K562 (cell line): ENCODE results near the gene WRAP53. TPM values are rescaled to one million over a fixed set of nuclear protein-coding genes. Genes with fewer than 3 reads are reported as not detected.

Experiments
- ATAC-seq: fragments of 200-7000 bp; cut with Tn5 transposase; 3 replicates; pipeline ENCODE4 v1.9.1; 2020; ENCODE audit warnings: moderate library complexity
- BruUV-seq: library from RNA; stranded (reverse); fragments of 400-500 nt; replicated peaks from 2 replicates; lab custom pipeline; 2021; lab: Mats Ljungman, UMichigan
- CTCF ChIA-PET: fragments of 300-600 bp; formaldehyde crosslinking; extraction: SDS; loops from one replicate; lab custom pipeline; 2021; ENCODE audit warnings: low intra/inter-chr PET ratio; lab: Yijun Ruan, JAX
- POLR2A ChIA-PET: fragments of 300-600, 350-650 bp; sonication (Branson Sonifier 250); formaldehyde crosslinking; extraction: SDS; loops from one replicate; lab custom pipeline; 2021; ENCODE audit warnings: antibody characterized with exemption, inconsistent platforms; lab: Yijun Ruan, JAX
- DNase-seq, 4 experiments: peaks; one replicate each; pipeline versions ENCODE4 v3.0.0 to v3.0.0-alpha.2; 2011 to 2018; ENCODE audit warnings: low spot score in 3 of 4, mixed read lengths in 3 of 4; ENCODE audit errors: extremely low read depth in 1 of 4
- FAIRE-seq: peaks from 2 replicates; lab custom pipeline; 2011; peaks lifted over from hg19 to GRCh38; lab: Jason Lieb, UNC
- H2AFZ ChIP-seq: 2 replicates; pipeline ENCODE4 v1.6.0; 2011; ENCODE audit warnings: low read depth, low read length, control low read depth, inconsistent platforms
- H3K27ac ChIP-seq: fragments of 200-600 bp; 3 replicates; pipeline ENCODE4 v1.8.0; 2011; ENCODE audit warnings: low read depth, mild to moderate bottlenecking, control low read depth, inconsistent platforms, low read length, moderate library complexity, mixed read lengths; ENCODE audit errors: extremely low read depth
- H3K27me3 ChIP-seq, 2 experiments: fragments of 300-600 bp in 1 of 2; 2 replicates in 1 of 2; 3 replicates in 1 of 2; pipeline versions ENCODE4 v1.6.0 to v1.8.0; 2011; ENCODE audit warnings: inconsistent platforms in 2 of 2, low read length in 2 of 2, mild to moderate bottlenecking in 1 of 2, mixed read lengths in 1 of 2, moderate library complexity in 1 of 2; ENCODE audit not compliant: control insufficient read depth in 2 of 2, insufficient read depth in 2 of 2
- H3K36me3 ChIP-seq: fragments of 300-600 bp; 3 replicates; pipeline ENCODE4 v1.8.0; 2011; ENCODE audit warnings: mild to moderate bottlenecking, low read length, inconsistent platforms; ENCODE audit not compliant: control insufficient read depth, insufficient read depth
- H3K4me1 ChIP-seq, 2 experiments: fragments of 200-600 bp in 1 of 2; replicated peaks in 1 of 2; 2 replicates in 1 of 2; 3 replicates in 1 of 2; pipeline versions ENCODE4 v1.5.1 to v1.8.0; 2011; ENCODE audit warnings: inconsistent platforms in 2 of 2, low read length in 2 of 2, mild to moderate bottlenecking in 1 of 2, mixed read lengths in 1 of 2, moderate library complexity in 1 of 2; ENCODE audit not compliant: control insufficient read depth in 2 of 2, insufficient read depth in 2 of 2
- H3K4me2 ChIP-seq: 2 replicates; pipeline ENCODE4 v1.6.1; 2011; ENCODE audit warnings: low read length, control low read depth, inconsistent platforms, mixed read lengths; ENCODE audit not compliant: insufficient read depth
- H3K4me3 ChIP-seq: fragments of 200-600 bp; sonication (generic), shearing (Covaris generic); 2 replicates; pipeline ENCODE4 v1.5.1; 2016; ENCODE audit warnings: control low read depth, inconsistent platforms
- H3K79me2 ChIP-seq: fragments of 200-600 bp; 3 replicates; pipeline ENCODE4 v1.8.0; 2011; ENCODE audit warnings: low read length, inconsistent platforms; ENCODE audit not compliant: control insufficient read depth, insufficient read depth
- H3K9ac ChIP-seq, 2 experiments: 2 replicates each; pipeline versions ENCODE4 v1.6.0 to v1.6.1; 2011; ENCODE audit warnings: low read depth in 2 of 2, low read length in 2 of 2, control low read depth in 1 of 2, inconsistent platforms in 1 of 2, mild to moderate bottlenecking in 1 of 2, mixed read lengths in 1 of 2; ENCODE audit not compliant: insufficient read depth in 1 of 2
- H3K9me1 ChIP-seq: one replicate; pipeline ENCODE4 v1.6.0; 2011; ENCODE audit warnings: inconsistent platforms, mild to moderate bottlenecking, low read length, moderate library complexity; ENCODE audit not compliant: control insufficient read depth, insufficient read depth
- H3K9me3 ChIP-seq: replicated peaks from 2 replicates; pipeline ENCODE4 v1.5.1; 2011; ENCODE audit warnings: low read depth, low read length, inconsistent platforms; ENCODE audit not compliant: control insufficient read depth, insufficient read depth
- H4K20me1 ChIP-seq: replicated peaks from 2 replicates; pipeline ENCODE4 v1.6.1; 2011; ENCODE audit warnings: low read length, inconsistent platforms, mixed read lengths; ENCODE audit not compliant: control insufficient read depth, insufficient read depth
- ATF6 ChIP-seq: sonication (generic); formaldehyde crosslinking; IDR thresholded peaks from 2 replicates; pipeline ENCODE4 v1.4.0; 2020; ENCODE audit warnings: mild to moderate bottlenecking, missing genetic modification reagents
- GABPB2 ChIP-seq: fragments of 250-450 bp; sonication (Bioruptor Pico); conservative IDR thresholded peaks from 2 replicates; pipeline ENCODE4 v1.5.1; 2021; ENCODE audit warnings: mild to moderate bottlenecking
- HNRNPH1 ChIP-seq: fragments of 200-400 bp; formaldehyde crosslinking; optimal IDR thresholded peaks from 2 replicates; pipeline ENCODE3; 2017; ENCODE audit warnings: low read depth, mild to moderate bottlenecking, low read length, moderate library complexity
- MECOM ChIP-seq: fragments of 250-450 bp; sonication (Bioruptor Pico); IDR thresholded peaks from 2 replicates; pipeline ENCODE4 v1.8.0; 2022; ENCODE audit warnings: inconsistent platforms
- MLX ChIP-seq, 2 experiments: fragments of 450-650 bp in 1 of 2; sonication (generic) in 1 of 2; formaldehyde crosslinking; conservative IDR thresholded peaks; 2 replicates each; pipeline versions ENCODE4 v1.4.0 to v1.8.1; 2020 to 2022; ENCODE audit warnings: mild to moderate bottlenecking in 1 of 2, missing genetic modification reagents in 1 of 2
- NRF1 ChIP-seq, 2 experiments: fragments of 450-650 bp; IDR thresholded peaks in 1 of 2; conservative IDR thresholded peaks in 1 of 2; 2 replicates each; pipeline ENCODE4 v1.6.1; 2014; ENCODE audit warnings: mild to moderate bottlenecking in 2 of 2
- POLR2AphosphoS2 ChIP-seq: IDR thresholded peaks from 2 replicates; pipeline ENCODE4 v1.6.1; 2012; ENCODE audit warnings: low read length, improper control_type of control experiment
- SAFB ChIP-seq: fragments of 200-400 bp; formaldehyde crosslinking; IDR thresholded peaks from 2 replicates; pipeline ENCODE4 v1.6.1; 2017; ENCODE audit warnings: low read depth, low read length, borderline replicate concordance
- TARDBP ChIP-seq: fragments of 450-650 bp; IDR thresholded peaks from 2 replicates; pipeline ENCODE4 v1.6.1; 2016
- VEZF1 ChIP-seq: fragments of 200-800 bp; sonication (Bioruptor generic); IDR thresholded peaks from 2 replicates; pipeline ENCODE4 v1.6.1; 2017; ENCODE audit warnings: missing genetic modification characterization, missing compliant biosample characterization
- ZBTB26 ChIP-seq: fragments of 450-650 bp; formaldehyde crosslinking; IDR thresholded peaks from 2 replicates; pipeline ENCODE4 v1.4.0; 2022; ENCODE audit warnings: missing genetic modification characterization
- ZC3H11A ChIP-seq: IDR thresholded peaks from 2 replicates; pipeline ENCODE4 v1.6.1; 2012; ENCODE audit warnings: low read depth, low read length, improper control_type of control experiment
- ZNF561 ChIP-seq: fragments of 450-650 bp; formaldehyde crosslinking; conservative IDR thresholded peaks from 2 replicates; pipeline ENCODE4 v1.4.0; 2020; ENCODE audit warnings: mild to moderate bottlenecking, moderate library complexity
- WGBS: fragments of 100-300 bp; shearing (Covaris generic); methylation state at CpG from one replicate; pipeline ENCODE4 v1.1.6; 2016; ENCODE audit warnings: low coverage, mixed read lengths; ENCODE audit not compliant: insufficient coverage; ENCODE audit errors: missing lambda C conversion rate; 5-methylcytosine and 5-hydroxymethylcytosine counted together
- in situ Hi-C: fragments of 300-500 bp; cut with MboI; formaldehyde crosslinking; loops from 4 replicates; pipeline ENCODE4 v1.15.0; 2018; ENCODE audit warnings: inconsistent platforms, mixed read lengths
- intact Hi-C: fragments of 100-400 bp; cut with micrococcal nuclease; formaldehyde crosslinking; loops from 2 replicates; pipeline ENCODE4 v1.14.2; 2022
- polyA plus RNA-seq, 8 experiments: library from polyadenylated mRNA; depleted of rRNA in 4 of 8; stranded (reverse) in 5 of 8; unstranded in 3 of 8; fragments of >200 nt; fragmentation: Nextera tagmentation in 2 of 8; fragmentation: Illumina TruSeq in 1 of 8; extraction: Ambion mirVana in 2 of 8; extraction: Trizol in 1 of 8; gene quantifications; 2 replicates each; pipeline versions ENCODE4 v1.2.1 to v1.2.3, GENCODE V29; 2011 to 2014; ENCODE audit warnings: inconsistent platforms in 1 of 8, missing spikeins in 1 of 8
- total RNA-seq, 7 experiments: library from RNA; depleted of rRNA in 6 of 7; stranded (reverse); fragments of >200 nt in 6 of 7; fragmentation: Illumina TruSeq in 2 of 7; extraction: Trizol in 2 of 7; gene quantifications; 2 replicates each; pipeline versions ENCODE4 v1.2.1 to v1.2.3, GENCODE V29; 2011 to 2021; ENCODE audit warnings: low replicate concordance in 1 of 7

The WRAP53 gene
- total and polyA plus RNA-seq, 9 of the 15 experiments (the other 6 are each of a cell fraction or from before 2014, with no cell fraction given) = 0.72 to 18.2 (median 13.4) TPM

- ATAC-seq (no peak), FAIRE-seq (no peak), DNase-seq (no peak)
- Histone ChIP-seq H3K9ac (no peak overlapping the region), H3K27me3 (peaks cover 24 to 50% of the 10 kb centered on the region in 2 experiments; a peak in 4 of 5 replicates), H3K79me2 (no peaks in the 10 kb centered on the region), H3K9me3 (no peaks in the 10 kb centered on the region), H3K4me3 (no peak overlapping the region), H3K27ac (no peak overlapping the region), H3K9me1 (no peaks in the 10 kb centered on the region), H2AFZ (no peak overlapping the region), H4K20me1 (no peaks in the 10 kb centered on the region), H3K4me1 (peaks cover 6 to 21% of the 10 kb centered on the region in 2 experiments; a peak in 3 of 5 replicates), H3K4me2 (no peak overlapping the region), H3K36me3 (no peaks in the 10 kb centered on the region)
- 6% methylated on average over 9 of the region's 9 CpGs for WGBS
- in situ Hi-C loops (no loop called here), intact Hi-C loops (no loop called here)
- no TSS peak for BruUV-seq
- ChIA-PET CTCF (no interaction called here), POLR2A (interaction anchor here (0.6 kb wide), 1 partner anchor 34 kb away, joined by 4 read pairs; no protein-coding TSS in a partner anchor)
- no peak for TF ChIP-seq TARDBP
- TF ChIP-seq GABPB2 (CRISPR knock-in tag) = no peak
- no peak for TF ChIP-seq ZBTB26 (CRISPR knock-in tag)
- no peak for TF ChIP-seq ATF6 (CRISPR knock-in tag)
- no peak for TF ChIP-seq NRF1 (conservative IDR thresholded peaks at IDR 0.05 in 1 of 2, IDR thresholded peaks at IDR 0.05 in 1 of 2)
- no peak for TF ChIP-seq ZC3H11A
- no peak for TF ChIP-seq POLR2AphosphoS2
- no peak for TF ChIP-seq SAFB
- no peak for TF ChIP-seq VEZF1 (CRISPR knock-in tag)
- TF ChIP-seq MECOM (CRISPR knock-in tag) = no peak
- no peak for TF ChIP-seq MLX (CRISPR knock-in tag; conservative IDR thresholded peaks at IDR 0.05)
- no peak for TF ChIP-seq HNRNPH1
- TF ChIP-seq ZNF561 (CRISPR knock-in tag) = no peak
Measured at GRCh38 chr17:7719661-7720060, 31.4 kb downstream of the WRAP53 start.
